ENCODE measurements around the gene RABGAP1L. TPM values are rescaled to one million over a fixed set of nuclear protein-coding genes. Genes with fewer than 3 reads are reported as not detected.
A peak's percentile ranks its signal among the peaks of the same experiment; 100 is the strongest.

Gene RABGAP1L
- total and polyA plus RNA-seq, 2 of the 4 experiments (the other 2 are of a cell fraction) = 7.9 to 26.7 TPM

DNA sequence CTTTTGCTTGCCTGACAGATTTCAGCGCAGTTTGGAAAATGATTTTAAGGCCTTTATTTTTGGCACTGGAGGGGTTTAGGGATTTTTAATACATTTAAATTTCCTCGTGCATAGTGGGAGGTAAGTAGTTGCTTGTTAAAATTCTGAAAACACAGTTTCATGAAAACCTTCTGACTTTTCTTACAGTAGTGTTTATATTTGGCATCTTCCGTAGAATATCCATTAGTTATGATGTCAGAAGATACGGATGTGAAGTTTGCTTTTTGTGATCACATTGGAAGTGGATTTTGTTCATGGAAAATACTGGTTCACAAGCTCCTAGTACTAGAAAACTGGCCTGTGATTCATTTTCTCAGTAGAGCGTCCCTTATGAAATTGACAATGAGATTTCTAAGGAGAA is 1.3 kb downstream of the RABGAP1L start:
- H4K5ac ChIP-seq (ENCODE audit: low read depth, low read length) = no peak overlapping the region
- intact Hi-C loops (cut with micrococcal nuclease) = no loop called here
- CTCF ChIA-PET = no interaction called here
- no peak overlapping the region for H2BK15ac ChIP-seq (ENCODE audit: low read depth, low read length)
- H3K4me1 ChIP-seq (ENCODE audit: control insufficient read depth, insufficient read depth, low read length) = no peaks in the 10 kb centered on the region
- no peak overlapping the region for H4K91ac ChIP-seq (ENCODE audit: insufficient read depth, low read depth, low read length)
- H3K56ac ChIP-seq (ENCODE audit: extremely low read depth, insufficient read depth, low read length) = no peak overlapping the region
- no peaks in the 10 kb centered on the region for H3K36me3 ChIP-seq (ENCODE audit: control insufficient read depth, insufficient read depth, low read length)
- no peaks in the 10 kb centered on the region for H3K9me1 ChIP-seq (ENCODE audit: insufficient read depth, low read length)
- no peaks in the 10 kb centered on the region for H4K20me1 ChIP-seq (ENCODE audit: insufficient read depth, low read length)
- H2BK5ac ChIP-seq (ENCODE audit: low read depth, low read length, poor library complexity, severe bottlenecking) = no peak overlapping the region
- H3K4me3 ChIP-seq (ENCODE audit: insufficient read depth, low read depth, low read length) = peak overlapping the region; percentile 72; the same call in 1 of the 2 replicates
- H2AK9ac ChIP-seq (replicated peaks; ENCODE audit: low read depth, low read length, poor library complexity) = no peak overlapping the region
- H3K79me1 ChIP-seq (ENCODE audit: low read depth in 1 of 2, low read length in 2 of 2) = peaks cover 5 to 18% of the 10 kb centered on the region in 2 experiments
- H2BK20ac ChIP-seq (ENCODE audit: low read depth, low read length) = no peak overlapping the region
- dilution Hi-C loops (cut with HindIII; ENCODE audit: low sequenced_read_pairs, unreplicated experiment) = no loop called here
- DNase-seq (no peak), ATAC-seq (ENCODE audit: low read depth) (no peak)
- no peak overlapping the region for H3K14ac ChIP-seq (replicated peaks; ENCODE audit: low read depth, low read length)
- no peak overlapping the region for H3K18ac ChIP-seq (ENCODE audit: low read depth, low read length)
- H3K4me2 ChIP-seq (ENCODE audit: low read depth, low read length) = peak overlapping the region; percentile 93
- H2AFZ ChIP-seq (replicated peaks; ENCODE audit: low read length, poor library complexity) = no peak overlapping the region
- H4K8ac ChIP-seq (ENCODE audit: low read depth in 2 of 2, low read length in 2 of 2) = no peak overlapping the region
- no peak overlapping the region for H2AK5ac ChIP-seq (ENCODE audit: low read depth, low read length)
- POLR2A ChIA-PET (ENCODE audit: unreplicated experiment) = no interaction called here
- H3K23ac ChIP-seq (ENCODE audit: low read depth, low read length) = peak overlapping the region; percentile 72; the same call in 1 of the 2 replicates
- H3K27me3 ChIP-seq (ENCODE audit: control insufficient read depth, insufficient read depth, low read length) = no peaks in the 10 kb centered on the region; the same call in 1 of the 2 replicates
- TF ChIP-seq CTCF (conservative IDR thresholded peaks at IDR 0.05; ENCODE audit: low read depth, low read length) (no peak), NFE2L2 (IDR thresholded peaks at IDR 0.05; ENCODE audit: low read depth, low read length) (no peak), FOS (IDR thresholded peaks at IDR 0.05; ENCODE audit: low read depth, low read length) (no peak), CEBPB (IDR thresholded peaks at IDR 0.05; ENCODE audit: low read depth, low read length) (no peak), MAZ (IDR thresholded peaks at IDR 0.05; ENCODE audit: borderline replicate concordance, low read depth, low read length) (no peak), RAD21 (IDR thresholded peaks at IDR 0.05; ENCODE audit: low read length) (no peak), RFX5 (IDR thresholded peaks at IDR 0.05; ENCODE audit: low read depth, low read length) (no peak), POLR2A (IDR thresholded peaks at IDR 0.05; ENCODE audit: low read depth, low read length) (no peak), BHLHE40 (IDR thresholded peaks at IDR 0.05; ENCODE audit: low read depth, low read length) (no peak), RCOR1 (IDR thresholded peaks at IDR 0.05; ENCODE audit: insufficient replicate concordance, low read length) (no peak), CHD1 (IDR thresholded peaks at IDR 0.05; ENCODE audit: low read depth, low read length) (no peak), ELK1 (IDR thresholded peaks at IDR 0.05; ENCODE audit: borderline replicate concordance, low read depth, low read length) (no peak), MAFK (IDR thresholded peaks at IDR 0.05; ENCODE audit: low read depth, low read length) (no peak)
- TF ChIP-seq, protein P1, sequence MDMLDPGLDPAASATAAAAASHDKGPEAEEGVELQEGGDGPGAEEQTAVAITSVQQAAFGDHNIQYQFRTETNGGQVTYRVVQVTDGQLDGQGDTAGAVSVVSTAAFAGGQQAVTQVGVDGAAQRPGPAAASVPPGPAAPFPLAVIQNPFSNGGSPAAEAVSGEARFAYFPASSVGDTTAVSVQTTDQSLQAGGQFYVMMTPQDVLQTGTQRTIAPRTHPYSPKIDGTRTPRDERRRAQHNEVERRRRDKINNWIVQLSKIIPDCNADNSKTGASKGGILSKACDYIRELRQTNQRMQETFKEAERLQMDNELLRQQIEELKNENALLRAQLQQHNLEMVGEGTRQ (IDR thresholded peaks at IDR 0.05; ENCODE audit: low read depth, low read length) = no peak
- no peaks in the 10 kb centered on the region for H3K9me3 ChIP-seq (ENCODE audit: control insufficient read depth, insufficient read depth, low read length)
- H3K27ac ChIP-seq (ENCODE audit: insufficient read depth, low read length) = no peak overlapping the region
- no TSS peak for BruUV-seq (replicated peaks)
- no peak overlapping the region for H2BK120ac ChIP-seq (ENCODE audit: low read depth, low read length)
- in situ Hi-C loops (cut with MboI; ENCODE audit: low sequenced_read_pairs) = no loop called here
- H3K9ac ChIP-seq (ENCODE audit: low read depth, low read length) = no peak overlapping the region
- H3K4ac ChIP-seq (ENCODE audit: low read depth, low read length) = no peak overlapping the region
- no CpG with 5 or more reads among the region's 5 CpGs for WGBS, 2 experiments (ENCODE audit: extremely low coverage in 2 of 2, insufficient read length in 1 of 2)
